Panc1 (cell line): ENCODE measurements around the gene HDAC1. TPM values are rescaled to one million over a fixed set of nuclear protein-coding genes. Genes with fewer than 3 reads are reported as not detected.

ENCODE experiments used
- ATAC-seq: fragments of 200-7000 bp; cut with Tn5 transposase; 2 replicates; pipeline ENCODE4 v1.9.1; 2020; ENCODE audit warnings: mild to moderate bottlenecking, moderate library complexity
- BruUV-seq: library from RNA; stranded (reverse); fragments of 400-500 nt; replicated peaks from 2 replicates; lab custom pipeline; 2021; lab: Mats Ljungman, UMichigan
- CTCF ChIA-PET: fragments of 300-600 bp; sonication (Branson Sonifier 250); formaldehyde crosslinking; loops from one replicate; lab custom pipeline; 2022; ENCODE audit warnings: antibody characterized with exemption; lab: Charles Lee
- POLR2A ChIA-PET: fragments of 300-600 bp; sonication (Branson Sonifier 250); formaldehyde crosslinking; loops from one replicate; lab custom pipeline; 2022; ENCODE audit warnings: antibody characterized with exemption; lab: Charles Lee
- DNase-seq: peaks from one replicate; pipeline ENCODE4 v3.0.0-alpha.2; 2010; ENCODE audit warnings: low read depth, low spot score
- H3K27ac ChIP-seq: 2 replicates; pipeline ENCODE4 v1.5.1; 2011; ENCODE audit warnings: mild to moderate bottlenecking, low read length, inconsistent platforms
- H3K27me3 ChIP-seq: fragments of 200-500 bp; sonication (Bioruptor generic); 2 replicates; pipeline ENCODE4 v1.6.0; 2014; ENCODE audit warnings: low read length, inconsistent platforms; ENCODE audit not compliant: control insufficient read depth, insufficient read depth
- H3K36me3 ChIP-seq: fragments of 200-500 bp; sonication (Bioruptor generic); 2 replicates; pipeline ENCODE4 v1.5.1; 2014; ENCODE audit warnings: inconsistent platforms, mild to moderate bottlenecking, low read length, moderate library complexity; ENCODE audit not compliant: control insufficient read depth, insufficient read depth
- H3K4me1 ChIP-seq: 2 replicates; pipeline ENCODE4 v1.5.1; 2011; ENCODE audit warnings: inconsistent platforms, mild to moderate bottlenecking, low read length, moderate library complexity; ENCODE audit not compliant: control insufficient read depth, insufficient read depth
- H3K4me3 ChIP-seq, 2 experiments: 2 replicates each; pipeline ENCODE4 v1.5.1; 2011 to 2012; ENCODE audit warnings: low read depth in 2 of 2, low read length in 2 of 2, mild to moderate bottlenecking in 2 of 2, inconsistent platforms in 1 of 2, moderate library complexity in 1 of 2
- H3K9me3 ChIP-seq: fragments of 200-500 bp; sonication (Bioruptor generic); 2 replicates; pipeline ENCODE4 v1.5.1; 2014; ENCODE audit warnings: low read depth, mild to moderate bottlenecking, inconsistent platforms, low read length, moderate library complexity; ENCODE audit not compliant: control insufficient read depth, insufficient read depth
- POLR2AphosphoS5 ChIP-seq: IDR thresholded peaks from 2 replicates; pipeline ENCODE4 v1.6.1; 2012; ENCODE audit warnings: mild to moderate bottlenecking, low read depth, low read length, moderate library complexity
- SIN3A ChIP-seq: IDR thresholded peaks from 2 replicates; pipeline ENCODE4 v1.6.1; 2012; ENCODE audit warnings: low read depth, mild to moderate bottlenecking, low read length, moderate library complexity, borderline replicate concordance; ENCODE audit not compliant: insufficient read depth
- TCF7L2 ChIP-seq: IDR thresholded peaks from 2 replicates; pipeline ENCODE4 v1.6.1; 2011; ENCODE audit warnings: mild to moderate bottlenecking, low read depth, low read length, inconsistent platforms
- in situ Hi-C: cut with HindIII; loops from 2 replicates; pipeline ENCODE4 v1.10.0; 2016; ENCODE audit warnings: low sequenced_read_pairs, low pct_unique_long_range_greater_than_20kb
- intact Hi-C: fragments of 100-400 bp; cut with micrococcal nuclease; formaldehyde crosslinking; loops from one replicate; pipeline ENCODE4 v1.10.0; 2022; ENCODE audit not compliant: unreplicated experiment
- total RNA-seq: library from RNA; stranded (reverse); gene quantifications from one replicate; pipeline ENCODE4 v1.2.1, GENCODE V29; 2021; ENCODE audit not compliant: unreplicated experiment
- TF ChIP-seq, protein P1 (sequence below): fragments of 450-650 bp; IDR thresholded peaks from 2 replicates; pipeline ENCODE4 v1.5.1; 2017; ENCODE audit warnings: mild to moderate bottlenecking
- TF ChIP-seq, protein P2 (sequence below), 2 experiments: IDR thresholded peaks; 2 replicates each; pipeline ENCODE4 v1.6.1; 2011 to 2012; ENCODE audit warnings: low read depth in 2 of 2, control low read depth in 1 of 2, low read length in 1 of 2, mild to moderate bottlenecking in 1 of 2, moderate library complexity in 1 of 2; ENCODE audit not compliant: insufficient read depth in 1 of 2

Gene HDAC1
- total RNA-seq, 1 experiment from 2014 or later, result 256 TPM

DNA sequence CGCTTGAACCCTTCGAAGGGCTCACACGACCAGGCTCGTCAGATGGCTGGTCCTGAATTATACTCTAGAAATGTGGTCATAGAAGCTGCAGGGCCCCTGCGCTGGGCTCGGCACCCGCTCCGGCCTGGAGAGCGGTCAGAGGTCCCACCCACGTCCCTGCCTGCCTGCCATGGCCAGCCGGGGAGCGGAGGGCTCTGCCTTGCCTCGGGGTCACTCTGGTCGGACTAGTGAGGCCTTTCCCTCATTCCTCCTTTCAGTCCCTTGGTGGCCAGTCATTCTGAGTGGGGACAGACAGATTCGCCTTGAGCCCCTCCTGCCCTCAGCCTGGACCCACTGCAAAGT lies 44.7 kb downstream of the HDAC1 start:
- H3K9me3 ChIP-seq, result no peaks in the 10 kb centered on the region
- H3K36me3 ChIP-seq, result peaks cover 8% of the 10 kb centered on the region
- H3K27ac ChIP-seq, result no peak overlapping the region
- ATAC-seq, result no peak
- intact Hi-C loops, result no loop called here
- TF ChIP-seq, protein P1, sequence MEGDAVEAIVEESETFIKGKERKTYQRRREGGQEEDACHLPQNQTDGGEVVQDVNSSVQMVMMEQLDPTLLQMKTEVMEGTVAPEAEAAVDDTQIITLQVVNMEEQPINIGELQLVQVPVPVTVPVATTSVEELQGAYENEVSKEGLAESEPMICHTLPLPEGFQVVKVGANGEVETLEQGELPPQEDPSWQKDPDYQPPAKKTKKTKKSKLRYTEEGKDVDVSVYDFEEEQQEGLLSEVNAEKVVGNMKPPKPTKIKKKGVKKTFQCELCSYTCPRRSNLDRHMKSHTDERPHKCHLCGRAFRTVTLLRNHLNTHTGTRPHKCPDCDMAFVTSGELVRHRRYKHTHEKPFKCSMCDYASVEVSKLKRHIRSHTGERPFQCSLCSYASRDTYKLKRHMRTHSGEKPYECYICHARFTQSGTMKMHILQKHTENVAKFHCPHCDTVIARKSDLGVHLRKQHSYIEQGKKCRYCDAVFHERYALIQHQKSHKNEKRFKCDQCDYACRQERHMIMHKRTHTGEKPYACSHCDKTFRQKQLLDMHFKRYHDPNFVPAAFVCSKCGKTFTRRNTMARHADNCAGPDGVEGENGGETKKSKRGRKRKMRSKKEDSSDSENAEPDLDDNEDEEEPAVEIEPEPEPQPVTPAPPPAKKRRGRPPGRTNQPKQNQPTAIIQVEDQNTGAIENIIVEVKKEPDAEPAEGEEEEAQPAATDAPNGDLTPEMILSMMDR, result no peak
- TF ChIP-seq TCF7L2 (no peak), SIN3A (no peak), POLR2AphosphoS5 (no peak)
- TF ChIP-seq, protein P2, sequence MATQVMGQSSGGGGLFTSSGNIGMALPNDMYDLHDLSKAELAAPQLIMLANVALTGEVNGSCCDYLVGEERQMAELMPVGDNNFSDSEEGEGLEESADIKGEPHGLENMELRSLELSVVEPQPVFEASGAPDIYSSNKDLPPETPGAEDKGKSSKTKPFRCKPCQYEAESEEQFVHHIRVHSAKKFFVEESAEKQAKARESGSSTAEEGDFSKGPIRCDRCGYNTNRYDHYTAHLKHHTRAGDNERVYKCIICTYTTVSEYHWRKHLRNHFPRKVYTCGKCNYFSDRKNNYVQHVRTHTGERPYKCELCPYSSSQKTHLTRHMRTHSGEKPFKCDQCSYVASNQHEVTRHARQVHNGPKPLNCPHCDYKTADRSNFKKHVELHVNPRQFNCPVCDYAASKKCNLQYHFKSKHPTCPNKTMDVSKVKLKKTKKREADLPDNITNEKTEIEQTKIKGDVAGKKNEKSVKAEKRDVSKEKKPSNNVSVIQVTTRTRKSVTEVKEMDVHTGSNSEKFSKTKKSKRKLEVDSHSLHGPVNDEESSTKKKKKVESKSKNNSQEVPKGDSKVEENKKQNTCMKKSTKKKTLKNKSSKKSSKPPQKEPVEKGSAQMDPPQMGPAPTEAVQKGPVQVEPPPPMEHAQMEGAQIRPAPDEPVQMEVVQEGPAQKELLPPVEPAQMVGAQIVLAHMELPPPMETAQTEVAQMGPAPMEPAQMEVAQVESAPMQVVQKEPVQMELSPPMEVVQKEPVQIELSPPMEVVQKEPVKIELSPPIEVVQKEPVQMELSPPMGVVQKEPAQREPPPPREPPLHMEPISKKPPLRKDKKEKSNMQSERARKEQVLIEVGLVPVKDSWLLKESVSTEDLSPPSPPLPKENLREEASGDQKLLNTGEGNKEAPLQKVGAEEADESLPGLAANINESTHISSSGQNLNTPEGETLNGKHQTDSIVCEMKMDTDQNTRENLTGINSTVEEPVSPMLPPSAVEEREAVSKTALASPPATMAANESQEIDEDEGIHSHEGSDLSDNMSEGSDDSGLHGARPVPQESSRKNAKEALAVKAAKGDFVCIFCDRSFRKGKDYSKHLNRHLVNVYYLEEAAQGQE (IDR thresholded peaks at IDR 0.05; ENCODE audit: insufficient read depth in 1 of 2, low read depth in 2 of 2, low read length in 1 of 2), result no peak
- no TSS peak for BruUV-seq
- ChIA-PET POLR2A (interaction anchor here (0.5 to 1.0 kb wide), 6 partner anchors 10 to 286 kb away, joined by 3 to 15 read pairs (median 4); partner anchors contain the start of gene BSDC1), CTCF (interaction anchor here (0.8 kb wide), 1 partner anchor 121 kb away, joined by 3 read pairs; no protein-coding TSS in a partner anchor)
- H3K27me3 ChIP-seq, result no peaks in the 10 kb centered on the region
- in situ Hi-C loops, result no loop called here
- no peak for DNase-seq
- H3K4me3 ChIP-seq, result peak overlapping the region; percentile 62 to 70
- H3K4me1 ChIP-seq, result peaks cover 46% of the 10 kb centered on the region

DNA sequence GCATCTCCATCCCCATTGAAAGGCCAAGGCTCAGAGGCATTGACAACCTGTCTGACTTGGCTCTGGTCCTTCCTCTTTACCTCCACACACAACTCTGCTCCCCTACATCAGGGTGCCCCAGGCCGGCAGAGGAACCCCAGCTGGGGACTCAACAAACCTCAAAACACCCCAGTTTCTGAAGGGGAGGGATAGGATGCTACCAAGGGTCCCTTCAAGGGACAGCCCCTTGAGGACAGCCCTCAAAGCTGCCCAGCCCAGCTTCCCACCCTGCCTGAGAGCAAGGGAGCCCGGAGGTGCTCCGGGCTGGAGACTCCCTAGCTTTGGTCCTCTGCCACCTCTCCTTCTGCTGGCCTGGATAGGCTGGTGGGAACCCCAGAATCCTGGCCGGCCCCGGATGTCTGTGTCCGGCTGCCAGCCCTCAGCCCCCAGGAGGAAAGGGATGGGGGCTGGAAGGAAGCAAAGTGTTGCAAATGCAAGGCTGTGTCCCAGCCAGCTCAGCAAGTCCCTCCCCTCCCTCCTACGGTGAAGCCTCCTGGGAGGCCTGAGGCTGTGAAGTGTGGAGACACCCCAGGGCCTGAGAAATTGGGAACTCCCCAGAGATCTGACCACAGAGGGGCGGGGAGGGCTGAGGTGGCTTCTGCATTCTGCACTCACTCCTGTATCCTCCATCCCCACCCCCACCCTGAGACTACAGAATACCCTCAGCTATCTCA lies 45.2 kb downstream of the HDAC1 start:
- Histone ChIP-seq H3K4me3 (no peak overlapping the region), H3K4me1 (peaks cover 46% of the 10 kb centered on the region), H3K27ac (no peak overlapping the region), H3K9me3 (no peaks in the 10 kb centered on the region), H3K27me3 (no peaks in the 10 kb centered on the region), H3K36me3 (peaks cover 8% of the 10 kb centered on the region)
- in situ Hi-C loops (no loop called here), intact Hi-C loops (no loop called here)
- ChIA-PET POLR2A (interaction anchor here (0.6 to 1.0 kb wide), 2 partner anchors 9 to 187 kb away, joined by 4 to 15 read pairs; no protein-coding TSS in a partner anchor), CTCF (interaction anchor here (0.6 to 0.8 kb wide), 4 partner anchors 14 to 811 kb away, joined by 3 to 9 read pairs (median 6); no protein-coding TSS in a partner anchor)
- DNase-seq (no peak), ATAC-seq (no peak)
- TF ChIP-seq, protein P2 (IDR thresholded peaks at IDR 0.05; ENCODE audit: insufficient read depth in 1 of 2, low read depth in 2 of 2, low read length in 1 of 2), result no peak
- TF ChIP-seq, protein P1, result no peak
- no peak for TF ChIP-seq TCF7L2
- no peak for TF ChIP-seq POLR2AphosphoS5
- TF ChIP-seq SIN3A, result no peak
- no TSS peak for BruUV-seq
